Measurements from ENCODE around the gene CTNNA1.

DNA sequence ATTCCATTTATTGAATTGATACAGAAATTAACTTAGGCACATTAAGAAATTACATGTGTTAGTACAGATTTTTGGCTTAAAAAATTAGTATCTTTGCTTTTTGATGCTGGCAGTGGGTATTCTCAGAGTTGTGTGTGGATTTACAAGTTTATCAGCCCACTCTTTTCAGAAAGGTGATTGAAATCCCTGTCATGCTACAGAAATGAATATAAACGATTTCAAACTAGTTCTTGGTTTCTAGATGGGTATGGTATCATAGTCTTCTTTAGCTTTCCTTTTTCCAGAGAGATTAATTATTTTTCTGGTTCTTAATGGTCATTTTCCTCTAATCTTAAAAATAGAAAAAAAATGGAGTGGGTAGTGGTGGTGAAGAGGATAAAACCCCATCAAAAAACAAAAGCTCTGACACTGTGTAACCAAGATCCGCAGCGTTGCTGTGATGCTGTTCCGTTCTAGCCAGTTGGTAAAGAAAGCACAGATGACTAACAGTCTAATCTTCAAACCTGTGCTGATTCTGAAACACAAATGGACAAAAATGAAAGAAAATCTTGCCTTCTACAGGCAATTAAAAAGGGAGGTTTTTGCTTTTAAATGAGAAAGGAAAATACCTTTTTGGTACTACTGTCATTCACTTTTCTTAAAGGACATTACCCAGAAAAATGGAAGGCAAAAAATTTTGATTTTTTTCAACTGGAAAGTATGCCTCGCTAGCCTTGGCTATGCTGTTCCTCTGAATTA lies 116.7 kb downstream of the CTNNA1 start:
- TF ChIP-seq YY1 (IDR thresholded peaks at IDR 0.05; ENCODE audit: insufficient read depth, insufficient read length), result no peak
- no peak for TF ChIP-seq ZNF274 (IDR thresholded peaks at IDR 0.05; ENCODE audit: low read depth, low read length)
- TF ChIP-seq SUZ12 (IDR thresholded peaks at IDR 0.05; ENCODE audit: extremely low read depth, insufficient read depth, insufficient read length), result no peak
